HG02884 (cell line): ENCODE results near the gene A2ML1.
"Not testable (repeated sequence)": the region's sequence is repeated elsewhere in the genome, so short reads cannot be mapped to it uniquely, and the experiment has no call there.

Source experiments
- ATAC-seq: cut with Tn5 transposase; IDR thresholded peaks from one replicate; pipeline ENCODE4 v1.9.1; 2021; ENCODE audit warnings: mild to moderate bottlenecking, moderate library complexity; ENCODE audit not compliant: unreplicated experiment

The A2ML1 gene

DNA sequence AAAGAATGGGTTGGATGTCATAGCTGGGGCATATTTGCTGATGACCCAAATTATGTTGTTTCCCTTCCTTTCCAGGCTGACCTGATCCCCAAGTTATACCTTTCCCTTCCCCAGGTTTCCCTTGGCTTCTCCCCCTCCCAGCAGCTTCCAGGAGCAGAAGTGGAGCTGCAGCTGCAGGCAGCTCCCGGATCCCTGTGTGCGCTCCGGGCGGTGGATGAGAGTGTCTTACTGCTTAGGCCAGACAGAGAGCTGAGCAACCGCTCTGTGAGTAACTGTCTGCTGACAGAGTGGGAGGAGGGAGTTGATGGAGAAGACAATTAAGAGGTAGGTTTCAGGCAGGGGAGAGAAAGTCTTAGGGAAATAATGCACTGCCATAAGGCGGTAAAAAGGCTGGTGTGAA is 25.0 kb downstream of the A2ML1 start:
- ATAC-seq, result no peak

DNA sequence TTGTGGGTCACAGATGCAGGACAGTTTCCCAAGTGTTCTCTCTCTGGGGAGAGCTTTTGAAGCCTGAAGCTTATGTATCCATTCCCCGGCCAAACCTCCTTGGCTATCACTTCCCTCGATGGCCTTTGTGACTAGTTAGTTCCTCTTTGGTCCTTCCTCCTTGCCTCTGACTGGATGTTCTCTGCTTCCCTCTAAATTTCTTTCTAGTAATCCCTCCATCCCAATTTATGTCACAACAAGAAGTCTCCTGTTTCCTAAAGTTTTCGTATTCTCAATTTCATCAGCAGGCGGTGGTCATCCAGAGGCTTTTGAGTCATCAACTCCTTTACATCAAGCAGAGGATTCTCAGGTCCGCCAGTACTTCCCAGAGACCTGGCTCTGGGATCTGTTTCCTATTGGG is 27.5 kb downstream of the A2ML1 start:
- no peak for ATAC-seq

DNA sequence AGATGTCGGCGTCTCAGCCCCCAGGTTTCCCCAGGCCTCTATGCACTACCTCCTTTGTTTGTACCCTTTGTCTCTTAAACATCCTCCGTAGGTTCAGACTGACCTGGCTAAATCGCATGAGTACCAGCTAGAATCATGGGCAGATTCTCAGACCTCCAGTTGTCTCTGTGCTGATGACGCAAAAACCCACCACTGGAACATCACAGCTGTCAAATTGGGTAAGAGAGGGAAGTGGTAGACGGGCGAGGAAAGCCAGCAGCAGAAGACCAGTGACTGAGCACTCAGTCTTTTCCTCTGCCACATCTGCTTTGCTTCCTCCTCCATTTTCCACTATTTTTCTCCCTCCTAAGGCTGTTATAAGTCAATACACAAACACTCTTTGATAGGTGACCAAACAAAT is 29.7 kb downstream of the A2ML1 start:
- no peak for ATAC-seq

GRCh38 chr12:8855891-8856290 is 33.5 kb downstream of the A2ML1 start:
- ATAC-seq, result no peak

- not testable (repeated sequence) for ATAC-seq
Observed at GRCh38 chr12:8859448-8859847, 37.0 kb downstream of the A2ML1 start.

DNA sequence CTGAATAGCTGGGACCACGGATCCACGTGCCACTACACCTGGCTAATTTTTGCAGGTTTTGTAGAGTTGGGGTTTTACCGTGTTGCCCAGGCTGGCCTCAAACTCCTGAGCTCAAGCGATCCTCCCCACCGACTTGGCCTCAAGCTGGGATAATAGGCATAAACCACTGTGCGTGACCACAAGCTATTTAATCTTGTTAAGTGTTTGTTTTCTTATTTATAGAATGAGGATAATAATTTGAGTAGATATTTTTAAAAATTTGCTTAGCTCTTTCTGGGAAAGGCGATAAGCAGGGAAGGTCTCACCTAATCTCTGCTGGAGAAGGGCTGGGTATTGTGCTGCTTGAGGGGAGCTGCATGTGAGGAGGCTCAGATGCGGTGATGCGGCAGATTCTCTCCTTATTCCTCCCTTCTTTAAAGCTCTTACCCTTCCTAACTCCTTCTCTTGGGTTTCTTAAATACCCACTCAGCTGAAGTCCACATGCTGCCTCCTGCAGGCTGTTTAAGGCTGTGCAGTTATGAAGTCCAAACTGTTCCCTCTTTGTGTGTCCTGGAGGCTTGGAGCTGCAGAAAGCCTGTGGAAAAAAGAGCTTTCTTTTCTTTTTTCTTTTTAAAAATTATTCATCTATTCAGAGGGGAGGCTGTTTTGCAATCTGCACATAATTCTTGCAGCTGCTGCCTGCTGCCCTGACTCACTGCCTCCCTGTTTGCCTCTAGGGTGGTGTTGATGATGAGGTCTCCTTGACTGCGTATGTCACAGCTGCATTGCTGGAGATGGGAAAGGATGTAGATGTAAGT is 37.9 kb downstream of the A2ML1 start:
- no peak for ATAC-seq

DNA sequence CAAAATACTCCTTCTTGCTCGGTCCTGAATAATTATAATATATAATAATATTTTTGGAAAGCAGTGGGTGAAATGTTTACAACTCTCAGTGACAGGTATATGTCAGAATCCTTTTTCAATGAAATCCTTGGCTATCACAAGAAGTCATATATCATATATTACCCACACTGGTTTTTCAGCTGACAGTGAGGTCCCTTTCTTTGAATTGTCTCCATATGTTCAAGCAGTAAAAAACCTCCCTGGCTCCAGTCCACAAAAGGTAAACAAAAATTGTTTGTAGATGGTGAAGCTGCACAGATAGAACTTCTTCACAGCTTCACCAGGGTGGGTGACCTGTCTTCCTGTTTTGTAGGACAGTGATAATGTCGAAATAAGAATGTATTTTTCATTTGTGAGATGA is 44.0 kb downstream of the A2ML1 start:
- no peak for ATAC-seq

- ATAC-seq, result no peak
Observed at GRCh38 chr12:8867009-8867408, 44.6 kb downstream of the A2ML1 start.

GRCh38 chr12:8867786-8868185 is 45.4 kb downstream of the A2ML1 start:
- no peak for ATAC-seq

- no peak for ATAC-seq
Observed at GRCh38 chr12:8870586-8870985, 48.2 kb downstream of the A2ML1 start.

DNA sequence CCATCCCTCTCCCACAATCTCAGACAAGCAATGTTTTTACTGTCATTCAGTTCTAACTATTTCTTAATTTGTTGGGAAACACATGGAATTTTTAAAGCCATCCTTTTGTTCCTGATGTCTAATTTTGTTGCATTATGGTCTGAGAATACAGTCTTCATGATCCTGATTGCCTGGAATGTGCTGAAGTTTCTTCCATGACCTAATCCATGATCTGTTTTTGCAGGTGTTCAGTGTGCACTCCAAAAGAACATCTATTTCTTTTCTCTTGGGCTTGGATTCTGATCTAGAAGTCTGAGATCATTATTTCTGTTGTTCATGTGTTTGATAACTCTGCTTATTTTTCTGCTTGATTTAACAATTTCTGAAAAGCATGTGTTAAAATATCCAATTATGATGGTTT is 48.6 kb downstream of the A2ML1 start:
- no peak for ATAC-seq

DNA sequence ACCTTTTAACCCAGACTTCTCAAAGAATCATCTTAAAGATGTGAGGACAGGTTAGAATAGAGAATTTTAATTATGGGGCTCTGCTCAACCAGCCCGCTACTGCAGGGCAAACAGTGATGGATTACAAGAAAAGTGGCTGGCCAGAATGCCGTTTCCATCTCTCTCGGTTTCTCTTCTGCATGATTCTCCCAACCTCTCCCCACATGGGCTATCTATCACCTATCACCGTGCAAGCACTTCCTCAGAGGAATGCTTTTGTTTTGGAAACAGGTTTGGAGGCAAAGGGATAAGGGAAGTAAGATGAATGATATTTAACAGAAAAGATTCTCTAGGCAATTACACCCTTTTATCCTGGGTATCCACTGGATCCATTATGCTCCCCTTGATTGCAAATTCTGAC is 54.5 kb downstream of the A2ML1 start:
- ATAC-seq, result no peak

GRCh38 chr12:8886502-8887284 is 64.3 kb downstream of the A2ML1 start:
- ATAC-seq, result no peak

DNA sequence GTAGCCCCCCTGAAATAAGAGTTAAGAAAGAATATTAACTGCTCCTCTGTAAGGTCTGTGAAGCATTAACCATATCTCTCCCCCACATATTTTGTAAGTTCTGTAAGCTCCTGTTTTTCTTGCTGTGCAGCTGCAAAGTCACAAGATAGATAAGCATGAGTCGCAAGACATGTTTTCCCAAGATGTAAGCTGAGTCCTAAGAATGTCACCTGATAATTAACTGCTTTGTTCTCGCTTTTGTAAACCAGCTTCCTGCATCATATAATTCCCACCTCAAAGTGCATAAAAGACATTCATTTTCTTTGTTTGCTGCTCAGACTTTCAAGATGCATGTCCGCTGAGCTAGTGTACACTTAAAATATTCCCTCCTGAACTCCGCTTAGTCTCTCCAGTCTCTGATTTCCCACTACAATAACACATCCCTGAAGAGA is 64.9 kb downstream of the A2ML1 start:
- ATAC-seq, result no peak

DNA sequence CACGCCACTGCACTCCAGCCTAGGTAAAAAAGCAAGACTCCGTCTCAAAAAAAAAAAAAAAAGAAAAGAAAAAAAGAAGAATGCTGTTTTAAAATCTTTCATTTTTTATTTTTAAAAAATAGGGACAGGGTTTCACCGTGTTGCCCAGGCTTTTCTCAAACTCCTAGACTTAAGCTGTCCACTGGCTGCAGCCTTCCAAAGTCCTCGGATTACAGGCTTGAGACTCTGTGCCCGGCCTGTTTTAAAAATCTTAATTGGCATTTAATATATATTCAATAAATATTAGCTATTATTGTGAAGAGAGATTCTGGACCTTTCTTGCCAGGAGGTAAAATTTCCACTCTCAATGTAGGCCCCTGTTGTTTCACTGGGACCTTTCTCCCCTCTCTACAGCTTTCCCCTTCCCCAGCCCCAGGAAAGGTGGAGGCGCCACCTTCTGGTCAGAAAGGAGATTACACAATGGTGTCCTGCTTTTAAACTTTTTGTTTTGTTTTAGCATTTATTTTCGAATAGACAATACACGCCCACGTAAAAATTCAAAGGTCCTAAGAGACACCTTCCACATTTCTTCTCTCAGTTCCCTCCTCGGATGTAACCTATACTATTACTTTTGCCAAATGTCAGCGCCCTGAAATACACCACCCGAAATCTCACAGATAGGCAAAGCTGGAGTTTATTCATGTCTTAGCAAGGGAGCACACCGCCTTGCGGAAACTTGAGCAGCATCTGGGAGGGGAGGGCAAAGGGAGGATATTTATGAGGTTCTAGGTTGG is 68.1 kb downstream of the A2ML1 start:
- no peak for ATAC-seq

DNA sequence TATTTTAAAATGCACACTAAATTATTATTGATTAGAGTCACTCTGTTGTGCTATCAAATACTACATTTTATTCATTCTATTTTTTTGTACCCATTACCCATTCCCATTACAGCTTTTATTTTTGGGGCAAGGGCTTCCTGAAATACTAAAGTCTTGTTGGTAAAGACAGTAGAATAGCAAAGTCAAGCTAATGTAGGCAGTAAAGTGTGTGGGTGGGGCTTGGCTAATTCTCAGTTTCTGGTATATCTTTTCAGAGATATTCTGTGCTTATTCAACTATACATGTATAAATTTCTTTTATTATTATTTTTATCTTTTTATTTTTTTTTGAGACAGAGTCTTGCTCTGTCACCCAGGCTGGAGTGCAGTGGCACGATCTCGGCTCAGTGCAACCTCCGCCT is 69.6 kb downstream of the A2ML1 start:
- ATAC-seq, result no peak

GRCh38 chr12:8894378-8894777 is 72.0 kb downstream of the A2ML1 start:
- no peak for ATAC-seq

DNA sequence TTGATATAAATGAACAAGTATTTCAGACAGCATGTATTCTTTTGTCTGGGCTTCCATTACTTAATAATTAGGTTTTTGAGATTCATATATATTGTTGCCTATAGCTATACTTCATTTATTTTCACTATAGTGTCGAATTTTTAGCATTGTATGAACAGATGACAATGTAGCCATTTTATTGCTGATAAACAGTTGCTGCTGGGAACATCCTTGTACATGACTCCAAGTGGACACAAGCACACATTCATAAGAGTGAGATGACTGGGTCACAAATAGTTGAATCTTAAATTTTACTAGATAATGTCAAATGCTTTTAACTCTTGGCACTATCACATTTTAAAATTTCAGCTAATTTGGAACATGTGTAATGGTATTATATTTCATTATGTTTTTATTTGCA is 72.6 kb downstream of the A2ML1 start:
- no peak for ATAC-seq

DNA sequence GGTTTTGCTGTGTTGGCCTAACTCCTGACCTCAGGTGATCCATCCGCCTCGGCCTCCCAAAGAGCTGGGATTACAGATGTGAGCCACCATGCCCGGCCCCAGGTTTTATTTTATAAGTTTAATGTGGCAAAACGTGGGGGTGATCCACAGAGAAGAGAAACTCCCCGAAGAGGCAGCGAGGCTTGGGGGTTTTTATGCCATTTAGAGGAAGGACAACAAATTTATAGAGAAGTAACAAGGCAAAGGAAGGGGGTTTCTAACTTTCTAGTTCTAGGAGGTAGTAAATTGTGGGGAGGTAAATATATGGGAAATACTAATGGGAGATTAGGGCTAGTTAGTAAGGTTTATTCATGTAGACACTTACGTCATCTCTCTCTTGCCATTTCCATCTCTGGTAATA is 74.7 kb downstream of the A2ML1 start:
- no peak for ATAC-seq

- ATAC-seq, result no peak
Observed at GRCh38 chr12:8899830-8900229, 77.4 kb downstream of the A2ML1 start.

GRCh38 chr12:8902703-8903102 is 80.3 kb downstream of the A2ML1 start:
- ATAC-seq, result not testable (repeated sequence)

DNA sequence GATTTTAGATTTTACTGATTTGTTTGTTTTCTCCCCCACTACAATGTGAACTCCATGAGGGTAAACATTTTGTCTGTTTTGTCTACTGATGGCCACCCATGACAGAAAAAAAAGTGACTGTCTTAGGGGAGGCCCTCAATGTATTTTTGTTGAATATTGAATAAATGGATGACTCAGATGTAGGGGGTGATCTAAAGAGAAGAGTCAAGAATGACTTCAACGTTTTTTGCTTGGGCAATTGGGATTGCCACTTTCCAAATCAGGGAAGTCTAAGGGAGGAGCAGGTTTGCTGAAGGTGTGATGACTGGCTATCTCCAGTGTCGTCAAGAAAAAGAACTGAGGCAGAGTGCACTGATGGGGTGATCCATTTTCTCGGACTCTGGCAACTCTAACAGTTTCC is 81.2 kb downstream of the A2ML1 start:
- no peak for ATAC-seq
